ENCODE results near the gene COPS8. TPM values are rescaled to one million over a fixed set of nuclear protein-coding genes. Genes with fewer than 3 reads are reported as not detected.

The COPS8 gene
- total RNA-seq, 2 experiments from 2014 or later: 51.5 to 54.2 TPM

DNA sequence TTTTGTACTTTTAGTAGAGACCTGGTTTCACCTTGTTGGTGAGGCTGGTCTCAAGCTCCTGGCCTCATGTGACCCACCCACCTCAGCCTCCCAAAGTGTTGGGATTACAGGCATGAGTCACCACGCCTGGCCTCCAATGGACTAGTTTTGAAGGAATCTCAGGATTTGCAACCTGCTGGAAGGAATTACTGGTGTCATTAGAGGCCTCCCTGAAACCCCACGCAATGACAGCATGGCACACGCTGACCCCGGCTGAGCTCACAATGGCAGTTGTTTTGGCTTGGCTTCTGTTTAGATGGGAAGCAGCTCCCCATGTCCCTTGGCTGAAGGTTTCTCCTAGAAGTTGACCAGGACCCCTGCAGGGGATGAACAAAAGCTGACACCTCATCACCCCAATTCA, 23.1 kb upstream of the COPS8 start:
- peaks cover 6% of the 10 kb centered on the region for H3K4me1 Mint-ChIP-seq (ENCODE audit: low read depth)
- intact Hi-C loops (cut with micrococcal nuclease): no loop called here
- H3K27ac Mint-ChIP-seq: no peak overlapping the region
- no peaks in the 10 kb centered on the region for H3K36me3 Mint-ChIP-seq (ENCODE audit: low read depth)
- ChIA-PET POLR2A (interaction anchor here (0.6 kb wide), 1 partner anchor 523 kb away, joined by 3 read pairs; no protein-coding TSS in a partner anchor), CTCF (no interaction called here)
- ATAC-seq: no peak
- TF ChIP-seq, protein P1, sequence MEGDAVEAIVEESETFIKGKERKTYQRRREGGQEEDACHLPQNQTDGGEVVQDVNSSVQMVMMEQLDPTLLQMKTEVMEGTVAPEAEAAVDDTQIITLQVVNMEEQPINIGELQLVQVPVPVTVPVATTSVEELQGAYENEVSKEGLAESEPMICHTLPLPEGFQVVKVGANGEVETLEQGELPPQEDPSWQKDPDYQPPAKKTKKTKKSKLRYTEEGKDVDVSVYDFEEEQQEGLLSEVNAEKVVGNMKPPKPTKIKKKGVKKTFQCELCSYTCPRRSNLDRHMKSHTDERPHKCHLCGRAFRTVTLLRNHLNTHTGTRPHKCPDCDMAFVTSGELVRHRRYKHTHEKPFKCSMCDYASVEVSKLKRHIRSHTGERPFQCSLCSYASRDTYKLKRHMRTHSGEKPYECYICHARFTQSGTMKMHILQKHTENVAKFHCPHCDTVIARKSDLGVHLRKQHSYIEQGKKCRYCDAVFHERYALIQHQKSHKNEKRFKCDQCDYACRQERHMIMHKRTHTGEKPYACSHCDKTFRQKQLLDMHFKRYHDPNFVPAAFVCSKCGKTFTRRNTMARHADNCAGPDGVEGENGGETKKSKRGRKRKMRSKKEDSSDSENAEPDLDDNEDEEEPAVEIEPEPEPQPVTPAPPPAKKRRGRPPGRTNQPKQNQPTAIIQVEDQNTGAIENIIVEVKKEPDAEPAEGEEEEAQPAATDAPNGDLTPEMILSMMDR (IDR thresholded peaks at IDR 0.05): no peak
- H3K9me3 Mint-ChIP-seq: no peaks in the 10 kb centered on the region
- no peak for DNase-seq
- no peaks in the 10 kb centered on the region for H3K27me3 Mint-ChIP-seq
- no peak overlapping the region for H3K4me3 Mint-ChIP-seq

DNA sequence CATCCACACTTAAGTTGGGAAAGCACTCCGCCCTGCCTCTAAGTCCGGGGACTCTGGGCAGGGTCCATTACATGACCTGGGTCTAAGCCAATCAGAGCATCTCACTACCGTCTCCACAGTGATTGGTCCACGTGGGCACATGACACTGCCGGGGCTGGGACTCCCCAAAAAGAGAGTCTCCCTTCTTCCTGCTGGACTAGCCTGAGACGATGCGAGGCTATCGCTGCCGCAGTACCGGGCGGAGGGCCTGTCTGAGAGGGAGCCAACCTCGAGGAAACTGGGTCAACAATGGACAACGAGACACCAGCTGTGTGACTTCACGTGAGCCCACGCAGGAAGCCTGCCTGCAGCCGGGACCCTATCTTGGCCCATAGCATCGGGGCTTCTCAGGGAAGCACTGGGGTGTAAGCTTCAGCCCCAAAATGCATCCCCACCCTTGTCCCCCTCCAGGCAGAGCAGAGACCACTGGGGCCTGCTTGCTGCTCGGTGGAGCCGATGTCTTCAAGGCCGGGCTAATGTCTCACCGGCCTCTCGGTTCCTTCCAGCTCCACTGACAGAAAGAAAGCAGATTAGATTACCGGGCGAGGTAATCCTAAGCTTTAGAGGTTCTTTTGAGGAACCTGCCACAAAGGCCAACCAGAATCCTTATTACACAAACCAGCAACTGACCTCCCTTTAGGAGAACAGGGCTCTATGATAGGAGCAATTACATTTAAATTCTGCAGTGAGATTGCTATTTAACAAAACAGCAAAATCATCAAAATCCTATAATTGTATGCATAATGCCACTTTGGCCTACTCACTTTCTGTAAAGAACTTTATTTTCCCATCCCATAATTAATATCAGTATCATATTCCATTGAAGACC, 21.3 kb upstream of the COPS8 start:
- intact Hi-C loops (cut with micrococcal nuclease): no loop called here
- TF ChIP-seq, protein P1 (IDR thresholded peaks at IDR 0.05): no peak
- DNase-seq (no peak), ATAC-seq (no peak)
- Mint-ChIP-seq H3K27ac (no peak overlapping the region), H3K36me3 (ENCODE audit: low read depth) (no peaks in the 10 kb centered on the region), H3K4me3 (no peak overlapping the region), H3K9me3 (no peaks in the 10 kb centered on the region), H3K4me1 (ENCODE audit: low read depth) (peaks cover under 1% of the 10 kb centered on the region), H3K27me3 (no peaks in the 10 kb centered on the region)
- CTCF ChIA-PET: interaction anchor here (1.0 kb wide), 1 partner anchor 13 kb away, joined by 3 read pairs; no protein-coding TSS in a partner anchor
- POLR2A ChIA-PET: no interaction called here

DNA sequence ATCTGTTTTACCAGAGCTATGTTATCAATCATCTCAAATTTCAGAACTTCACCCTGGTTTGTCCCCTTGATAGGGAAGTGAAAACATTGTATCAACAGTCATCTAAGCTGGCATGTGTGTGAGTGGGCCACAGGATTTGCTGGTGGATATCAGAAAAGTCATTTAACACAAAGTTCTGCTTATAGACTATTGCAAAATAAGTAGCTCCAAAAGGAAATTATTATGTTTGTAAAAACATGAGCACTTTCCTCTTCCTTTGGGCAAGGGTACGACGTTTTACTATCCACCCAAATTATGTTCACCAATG, 20.7 kb upstream of the COPS8 start:
- intact Hi-C loops (cut with micrococcal nuclease): no loop called here
- TF ChIP-seq, protein P1 (IDR thresholded peaks at IDR 0.05): no peak
- no peak overlapping the region for H3K4me3 Mint-ChIP-seq
- DNase-seq (no peak), ATAC-seq (no peak)
- H3K4me1 Mint-ChIP-seq (ENCODE audit: low read depth): no peaks in the 10 kb centered on the region
- no peaks in the 10 kb centered on the region for H3K36me3 Mint-ChIP-seq (ENCODE audit: low read depth)
- no peak overlapping the region for H3K27ac Mint-ChIP-seq
- no peaks in the 10 kb centered on the region for H3K9me3 Mint-ChIP-seq
- ChIA-PET CTCF (interaction anchor here (1.0 kb wide), 1 partner anchor 13 kb away, joined by 3 read pairs; no protein-coding TSS in a partner anchor), POLR2A (no interaction called here)
- no peaks in the 10 kb centered on the region for H3K27me3 Mint-ChIP-seq

DNA sequence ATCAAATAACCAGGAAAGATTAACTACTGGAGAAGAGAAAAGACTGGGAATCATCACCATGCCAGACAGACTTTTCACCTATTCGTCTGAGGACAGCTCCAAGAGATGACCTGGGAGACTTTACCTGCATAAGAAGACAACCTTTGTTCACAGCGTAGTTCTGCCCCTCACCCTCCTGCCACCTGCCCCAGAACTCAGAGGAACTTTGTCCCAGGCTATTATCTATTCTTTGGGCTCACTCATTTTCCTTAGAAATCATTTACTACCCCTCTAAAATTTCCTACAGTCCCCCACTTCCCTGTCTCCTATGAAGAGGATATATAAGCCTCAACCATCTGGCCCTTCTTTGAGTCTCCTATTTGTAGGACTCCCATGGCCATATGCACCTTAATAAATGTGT, 19.3 kb upstream of the COPS8 start:
- TF ChIP-seq, protein P1 (IDR thresholded peaks at IDR 0.05): no peak
- ATAC-seq (no peak), DNase-seq (no peak)
- intact Hi-C loops (cut with micrococcal nuclease): no loop called here
- no peak overlapping the region for H3K27ac Mint-ChIP-seq
- no peaks in the 10 kb centered on the region for H3K9me3 Mint-ChIP-seq
- ChIA-PET CTCF (no interaction called here), POLR2A (no interaction called here)
- no peaks in the 10 kb centered on the region for H3K4me1 Mint-ChIP-seq (ENCODE audit: low read depth)
- H3K27me3 Mint-ChIP-seq: no peaks in the 10 kb centered on the region
- no peaks in the 10 kb centered on the region for H3K36me3 Mint-ChIP-seq (ENCODE audit: low read depth)
- no peak overlapping the region for H3K4me3 Mint-ChIP-seq

DNA sequence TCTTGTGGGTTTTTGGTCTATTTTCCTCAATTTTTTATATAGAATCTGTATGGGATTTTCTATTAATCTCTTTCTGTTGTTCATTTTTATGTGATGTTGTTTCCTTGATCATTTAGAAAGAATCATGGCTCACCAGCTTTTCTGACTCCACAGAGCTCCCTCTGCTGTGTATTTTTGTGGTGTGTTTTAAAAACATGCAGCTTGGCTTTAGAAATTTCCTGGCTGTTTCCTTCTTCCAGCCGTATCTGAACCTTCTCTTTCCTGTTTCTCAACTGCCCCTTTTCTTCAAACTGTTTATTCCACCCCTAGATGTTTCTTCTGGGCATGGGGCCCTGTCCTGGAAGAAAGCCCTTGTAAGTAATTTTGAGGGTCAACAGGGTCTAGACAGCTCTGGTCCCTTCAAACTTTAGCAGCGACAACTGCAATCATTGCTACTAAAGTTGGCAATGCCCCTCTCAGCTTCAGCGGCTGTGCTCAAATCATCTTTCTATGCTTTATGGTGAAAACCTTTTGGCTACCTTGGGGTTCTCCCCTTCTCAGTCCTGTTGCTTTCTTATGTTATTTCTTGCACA, 17.6 kb upstream of the COPS8 start:
- Mint-ChIP-seq H3K9me3 (no peaks in the 10 kb centered on the region), H3K4me3 (no peak overlapping the region), H3K27ac (no peak overlapping the region), H3K36me3 (ENCODE audit: low read depth) (no peaks in the 10 kb centered on the region), H3K4me1 (ENCODE audit: low read depth) (no peaks in the 10 kb centered on the region), H3K27me3 (no peaks in the 10 kb centered on the region)
- DNase-seq (no peak), ATAC-seq (no peak)
- TF ChIP-seq, protein P1 (IDR thresholded peaks at IDR 0.05): no peak
- ChIA-PET CTCF (interaction anchor here (0.8 to 0.9 kb wide), 2 partner anchors 18 to 555 kb away, joined by 3 to 4 read pairs; no protein-coding TSS in a partner anchor), POLR2A (no interaction called here)
- intact Hi-C loops (cut with micrococcal nuclease): no loop called here
